ENCODE measurements around the gene KCNK10.

GRCh38 chr14:88311780-88312179 lies 11.3 kb downstream of the KCNK10 start:
- TF ChIP-seq CTCF (conservative IDR thresholded peaks at IDR 0.05; ENCODE audit: low read length) (no peak), EZH2phosphoT487 (IDR thresholded peaks at IDR 0.05; ENCODE audit: borderline replicate concordance) (no peak)
